H4 (cell line): ENCODE measurements around the gene GSTO1. TPM values are rescaled to one million over a fixed set of nuclear protein-coding genes. Genes with fewer than 3 reads are reported as not detected.

Experiments
- DNase-seq: peaks from one replicate; pipeline ENCODE4 v3.0.0-alpha.2; 2015; ENCODE audit warnings: low spot score
- total RNA-seq: library from RNA; depleted of rRNA; stranded (reverse); fragments of >200 nt; shearing (Covaris generic); gene quantifications from 2 replicates; pipeline ENCODE4 v1.2.3, GENCODE V29; 2014

The GSTO1 gene
- total RNA-seq, 1 experiment from 2014 or later, result 239 TPM

DNA sequence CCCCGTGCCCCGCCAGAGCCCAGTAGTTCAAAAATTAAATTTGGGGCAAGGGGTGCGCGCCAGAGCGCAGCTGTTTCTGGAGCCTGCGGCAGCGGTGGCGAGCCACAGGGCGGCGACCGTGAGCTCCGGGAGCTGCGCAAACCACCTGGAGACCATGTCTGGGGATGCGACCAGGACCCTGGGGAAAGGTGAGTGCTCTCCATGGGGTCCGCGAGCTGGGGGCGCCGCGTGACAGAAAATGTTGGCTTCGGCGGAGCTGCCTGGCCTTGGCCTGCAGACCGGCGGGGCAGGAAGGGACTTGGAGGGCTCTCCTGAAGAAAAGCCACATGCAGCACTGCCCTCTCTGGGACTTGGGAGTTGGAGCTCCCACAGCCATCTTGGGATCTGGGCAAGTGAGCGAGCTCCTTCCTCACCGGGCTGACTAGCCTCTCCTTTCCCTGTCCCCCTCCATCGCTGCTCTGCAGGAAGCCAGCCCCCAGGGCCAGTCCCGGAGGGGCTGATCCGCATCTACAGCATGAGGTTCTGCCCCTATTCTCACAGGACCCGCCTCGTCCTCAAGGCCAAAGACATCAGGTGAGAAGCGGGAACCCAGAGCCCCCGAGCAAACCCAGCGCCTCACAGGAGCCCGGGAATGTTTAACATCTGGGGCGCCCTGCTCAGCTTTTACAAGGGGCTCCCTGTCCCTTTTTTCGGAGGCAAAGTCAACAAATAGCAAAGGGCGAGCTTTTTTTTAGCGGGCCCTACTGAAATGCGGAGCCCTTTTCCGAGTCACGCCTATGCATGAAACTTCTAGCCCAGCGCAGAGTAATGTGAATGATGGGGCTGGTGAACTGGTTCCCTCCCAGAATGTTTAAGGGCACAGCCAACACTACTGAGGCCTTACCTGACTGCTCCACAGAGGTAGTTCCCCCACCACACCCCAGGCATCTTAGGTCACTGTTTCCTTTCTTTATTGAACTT is 20.4 kb downstream of the GSTO1 start:
- DNase-seq, result no peak

DNA sequence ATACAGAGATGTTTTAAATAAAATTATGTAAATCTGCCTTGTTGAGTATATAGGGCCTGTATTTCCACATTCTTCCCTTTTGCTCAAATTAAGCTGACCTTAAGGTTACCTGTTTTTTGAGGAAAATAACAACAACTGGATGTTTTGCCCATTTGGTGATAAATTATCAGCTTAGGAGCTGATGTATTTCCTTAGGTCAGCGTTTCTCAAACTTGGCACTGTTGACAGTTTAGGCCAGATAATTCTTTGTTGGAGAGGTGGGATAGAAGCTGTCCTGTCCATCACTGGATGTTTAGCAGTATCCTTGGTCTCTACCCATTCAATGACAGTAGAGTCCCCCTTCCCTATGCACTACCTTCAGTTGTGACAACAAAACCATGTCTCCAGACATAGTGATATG is 21.5 kb downstream of the GSTO1 start:
- no peak for DNase-seq

- no peak for DNase-seq
These were observed 23.1 kb downstream of the GSTO1 start for GRCh38 chr10:104277785-104278184.

- DNase-seq, result no peak
These were observed 25.0 kb downstream of the GSTO1 start for GRCh38 chr10:104279550-104280259.

DNA sequence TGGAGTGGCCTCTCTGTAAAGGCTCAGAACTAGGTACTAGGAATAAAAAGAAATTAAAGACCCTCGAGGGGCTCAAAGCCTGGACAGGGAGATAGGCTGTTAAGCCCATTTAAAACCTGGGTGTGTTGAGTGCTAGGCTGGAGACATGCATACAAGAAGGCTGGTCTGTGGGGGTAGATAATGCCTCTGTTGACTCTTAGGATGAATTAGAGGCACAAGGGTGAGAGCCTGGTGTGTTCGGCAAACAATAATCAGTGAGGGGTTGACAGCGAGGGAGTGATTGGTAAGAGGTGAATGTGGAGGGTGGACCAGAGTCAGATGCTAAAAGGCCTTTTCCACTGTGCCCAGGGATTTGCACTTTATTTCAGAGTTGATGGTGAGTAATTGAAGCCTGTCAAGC is 27.0 kb downstream of the GSTO1 start:
- no peak for DNase-seq

- DNase-seq, result no peak
These were observed 30.2 kb downstream of the GSTO1 start for GRCh38 chr10:104284846-104285245.

DNA sequence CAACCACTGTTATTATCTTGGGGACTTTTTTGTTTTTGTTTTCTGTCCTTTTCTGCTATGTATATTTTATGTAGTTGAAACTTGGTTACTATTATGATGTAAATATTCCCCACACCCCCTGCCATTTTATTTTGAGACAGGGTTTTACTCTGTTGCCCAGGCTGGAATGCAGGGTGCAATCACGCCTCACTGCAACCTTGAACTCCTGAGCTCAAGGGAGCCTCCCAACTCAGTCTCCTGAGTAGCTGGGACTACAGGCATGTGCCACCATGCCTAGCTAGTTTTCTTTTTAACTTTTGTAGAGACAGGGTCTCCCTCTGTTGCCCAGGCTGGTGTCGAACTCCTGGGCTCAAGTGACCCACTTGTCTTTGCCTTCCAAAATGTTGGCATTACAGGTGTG is 32.2 kb downstream of the GSTO1 start:
- no peak for DNase-seq

GRCh38 chr10:104288355-104288754 is 33.7 kb downstream of the GSTO1 start:
- DNase-seq, result no peak

- peak; percentile 86 for DNase-seq
These were observed 36.8 kb downstream of the GSTO1 start for GRCh38 chr10:104291439-104291951.

- no peak for DNase-seq
These were observed 38.3 kb downstream of the GSTO1 start for GRCh38 chr10:104293011-104293410.

DNA sequence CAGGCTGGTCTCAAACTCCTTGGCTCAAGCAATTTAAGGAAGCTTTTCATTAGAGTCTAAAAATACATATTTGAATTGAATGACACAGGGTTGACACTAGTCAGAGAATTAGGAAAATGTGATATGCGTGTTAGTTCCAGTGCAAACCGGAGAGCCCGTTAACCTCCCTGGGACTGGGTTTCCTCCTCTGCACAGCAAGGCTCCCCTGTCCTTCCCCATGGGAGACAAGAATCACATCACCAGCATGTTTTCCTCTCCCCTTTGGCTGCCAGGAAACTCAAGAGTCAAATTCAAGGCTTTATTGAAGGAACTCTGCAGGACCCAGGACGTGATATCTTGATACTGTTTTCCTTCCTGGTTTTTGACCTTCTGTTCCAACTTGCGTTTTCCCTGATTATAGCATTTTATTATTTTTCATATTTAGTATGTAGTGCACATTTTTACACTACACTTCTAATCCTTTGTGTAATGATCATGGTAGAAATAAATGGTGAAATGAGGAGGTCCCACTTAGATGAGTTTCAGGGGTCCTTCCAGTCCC is 39.2 kb downstream of the GSTO1 start:
- DNase-seq, result no peak

- DNase-seq, result no peak
These were observed 42.2 kb downstream of the GSTO1 start for GRCh38 chr10:104296687-104297436.

DNA sequence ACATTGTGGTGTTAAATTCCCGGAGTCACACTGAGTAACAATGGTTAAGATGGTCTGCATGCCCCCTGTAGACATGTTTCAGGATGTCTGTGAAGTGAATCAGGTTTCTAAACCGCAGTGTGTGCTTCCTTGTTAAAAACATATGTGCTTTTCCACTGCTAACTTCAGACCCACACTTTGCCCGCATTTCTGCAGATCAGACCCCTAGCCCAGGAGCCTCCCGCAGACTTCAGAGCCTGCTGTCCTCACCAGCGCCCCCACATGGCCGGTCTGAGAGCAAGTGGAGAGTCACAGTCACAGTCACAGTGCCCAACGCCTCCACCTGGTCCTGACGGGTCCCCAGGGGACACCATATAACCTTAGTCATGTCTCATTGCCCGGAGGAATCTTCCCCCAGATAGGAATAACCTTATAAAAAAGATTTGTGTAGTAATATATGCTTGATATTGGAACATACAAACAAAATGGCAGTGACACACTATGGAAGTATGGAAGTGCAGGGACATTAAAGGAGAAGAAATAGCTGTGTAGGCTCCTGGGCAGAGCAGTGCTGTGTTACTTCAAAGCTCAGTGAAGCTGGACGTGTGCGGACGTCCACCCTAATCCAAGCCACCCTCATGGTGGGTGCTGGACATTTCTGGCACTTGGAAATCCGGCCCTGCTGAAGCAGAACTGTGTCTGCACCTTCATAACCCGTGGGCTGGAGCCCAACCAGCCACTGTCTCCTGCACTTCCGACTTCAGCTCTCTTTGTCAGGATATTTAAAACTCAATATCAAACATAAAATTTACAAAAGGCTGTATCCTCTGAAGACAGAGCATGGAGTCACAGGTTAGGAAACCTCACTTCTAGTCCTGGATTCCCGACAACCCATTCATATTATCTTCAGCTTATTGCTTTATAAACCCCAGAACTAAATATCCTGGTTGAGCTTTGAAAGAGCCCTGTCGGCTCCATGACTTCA is 43.3 kb downstream of the GSTO1 start:
- no peak for DNase-seq

- no peak for DNase-seq
These were observed 44.6 kb downstream of the GSTO1 start for GRCh38 chr10:104299031-104299904.

DNA sequence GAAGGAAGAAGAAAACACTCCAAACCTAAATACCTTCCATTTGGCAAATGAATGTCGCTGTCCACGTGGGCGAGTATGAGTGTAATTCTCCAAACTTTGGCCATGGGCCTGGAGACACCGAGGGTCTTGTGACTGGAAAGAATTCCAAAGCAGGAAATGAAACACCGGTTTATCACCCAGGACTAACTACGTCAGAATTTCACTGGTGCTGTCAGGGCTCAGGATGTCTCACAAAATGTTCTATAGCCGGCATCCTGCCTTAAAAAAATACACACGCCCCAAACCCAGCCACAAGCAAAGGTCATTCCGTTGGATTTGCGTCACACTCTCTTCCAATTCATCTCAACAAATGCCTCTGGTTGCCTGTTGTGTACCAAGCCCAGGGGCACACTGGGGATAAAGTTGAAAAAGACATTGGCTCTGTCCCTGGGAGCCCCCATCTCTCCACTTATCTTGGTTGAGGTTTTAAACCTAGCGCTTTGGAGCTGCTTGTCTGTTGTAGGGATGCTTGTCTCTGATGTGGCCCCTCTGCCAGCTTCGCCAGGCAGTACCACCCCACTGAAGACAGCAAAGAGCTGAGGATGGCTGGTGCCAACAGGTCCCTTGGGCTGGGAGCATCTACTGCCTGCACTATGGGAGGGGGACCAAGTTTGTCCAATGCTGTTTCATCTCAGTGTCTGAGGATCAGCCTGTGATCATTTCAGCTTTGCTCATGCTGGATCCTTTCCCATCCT is 45.5 kb downstream of the GSTO1 start:
- DNase-seq, result peak; percentile 71

- peak; percentile 94 for DNase-seq
These were observed 46.1 kb downstream of the GSTO1 start for GRCh38 chr10:104300736-104301292.

DNA sequence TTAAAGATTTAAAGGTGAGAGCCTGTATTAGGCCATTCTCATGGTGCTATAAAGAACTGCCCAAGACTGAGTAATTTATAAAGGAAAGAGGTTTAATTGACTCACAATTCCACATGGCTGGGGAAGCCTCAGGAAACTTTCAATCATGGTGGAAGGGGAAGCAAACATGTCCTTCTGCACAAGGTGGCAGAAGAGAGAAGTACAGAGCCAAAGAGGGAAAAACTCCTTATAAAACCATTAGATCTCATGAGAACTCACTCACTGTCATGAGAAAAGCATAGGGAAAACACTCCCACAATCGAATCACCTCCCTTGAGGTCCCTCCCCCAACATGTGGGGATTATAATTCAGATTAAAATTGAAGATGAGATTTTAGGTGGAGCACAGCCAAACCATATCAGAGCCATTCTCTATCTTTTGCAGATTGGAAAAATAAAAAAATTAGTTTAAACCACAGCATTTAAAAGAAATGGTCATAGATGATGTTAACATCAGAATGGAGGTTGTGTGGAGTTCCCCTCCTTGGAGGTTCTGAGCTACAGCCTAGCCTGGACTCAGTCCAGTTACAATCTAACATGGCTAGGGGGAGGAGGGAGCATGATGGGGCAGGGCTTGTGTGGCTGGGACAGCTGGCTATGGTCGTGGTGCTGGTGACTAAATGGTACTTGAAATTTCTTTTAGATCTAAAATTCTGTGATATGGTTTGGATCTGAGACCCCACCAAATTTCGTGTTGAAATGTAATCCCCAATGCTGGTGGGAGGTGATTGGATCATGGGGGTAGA is 47.4 kb downstream of the GSTO1 start:
- DNase-seq, result no peak
